ENCODE data around the gene MCM7. TPM values are rescaled to one million over a fixed set of nuclear protein-coding genes. Genes with fewer than 3 reads are reported as not detected.

Gene MCM7
- total and polyA plus RNA-seq, 2 of the 13 experiments (the other 11 are each of a cell fraction or from before 2014, with no cell fraction given), result 84.5 to 214 TPM

DNA sequence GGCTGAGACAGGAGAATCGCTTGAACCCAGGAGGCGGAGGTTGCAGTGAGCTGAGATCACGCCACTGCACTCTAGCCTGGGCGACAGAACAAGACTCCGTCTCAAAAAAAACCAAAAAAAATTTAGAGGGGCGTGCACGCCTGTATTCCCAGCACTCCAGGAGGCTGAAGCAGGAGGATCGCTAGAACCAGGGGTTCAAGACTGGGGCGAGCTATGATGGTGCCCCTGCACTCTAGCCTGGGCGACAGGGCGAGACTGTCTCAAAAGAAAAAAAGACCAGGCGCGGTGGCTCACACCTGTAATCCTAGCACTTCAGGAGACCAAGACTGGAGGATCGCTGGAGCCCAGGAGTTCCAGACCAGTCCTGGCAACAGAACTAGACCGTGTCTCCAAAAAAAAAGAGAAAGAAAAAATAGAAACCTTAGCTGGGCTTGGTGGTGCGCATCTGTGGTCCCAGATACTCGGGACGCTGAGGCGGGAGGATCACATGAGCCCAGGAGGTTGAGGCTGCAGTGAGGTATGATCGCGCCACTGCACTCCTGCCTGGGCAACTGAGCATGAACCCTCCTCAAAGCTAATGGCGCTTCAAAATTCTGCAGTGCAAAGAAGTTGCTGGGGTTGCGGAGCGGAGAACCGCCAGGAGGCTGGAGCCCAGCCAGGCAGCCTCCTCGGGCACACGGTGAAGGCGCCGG, 25.2 kb upstream of the MCM7 start (continued):
- TF ChIP-seq, protein P1, sequence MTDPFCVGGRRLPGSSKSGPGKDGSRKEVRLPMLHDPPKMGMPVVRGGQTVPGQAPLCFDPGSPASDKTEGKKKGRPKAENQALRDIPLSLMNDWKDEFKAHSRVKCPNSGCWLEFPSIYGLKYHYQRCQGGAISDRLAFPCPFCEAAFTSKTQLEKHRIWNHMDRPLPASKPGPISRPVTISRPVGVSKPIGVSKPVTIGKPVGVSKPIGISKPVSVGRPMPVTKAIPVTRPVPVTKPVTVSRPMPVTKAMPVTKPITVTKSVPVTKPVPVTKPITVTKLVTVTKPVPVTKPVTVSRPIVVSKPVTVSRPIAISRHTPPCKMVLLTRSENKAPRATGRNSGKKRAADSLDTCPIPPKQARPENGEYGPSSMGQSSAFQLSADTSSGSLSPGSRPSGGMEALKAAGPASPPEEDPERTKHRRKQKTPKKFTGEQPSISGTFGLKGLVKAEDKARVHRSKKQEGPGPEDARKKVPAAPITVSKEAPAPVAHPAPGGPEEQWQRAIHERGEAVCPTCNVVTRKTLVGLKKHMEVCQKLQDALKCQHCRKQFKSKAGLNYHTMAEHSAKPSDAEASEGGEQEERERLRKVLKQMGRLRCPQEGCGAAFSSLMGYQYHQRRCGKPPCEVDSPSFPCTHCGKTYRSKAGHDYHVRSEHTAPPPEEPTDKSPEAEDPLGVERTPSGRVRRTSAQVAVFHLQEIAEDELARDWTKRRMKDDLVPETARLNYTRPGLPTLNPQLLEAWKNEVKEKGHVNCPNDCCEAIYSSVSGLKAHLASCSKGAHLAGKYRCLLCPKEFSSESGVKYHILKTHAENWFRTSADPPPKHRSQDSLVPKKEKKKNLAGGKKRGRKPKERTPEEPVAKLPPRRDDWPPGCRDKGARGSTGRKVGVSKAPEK (CRISPR knock-in tag; IDR thresholded peaks at IDR 0.05; ENCODE audit: borderline replicate concordance), result 0 out of 2 replicates have a peak, but pooled peaks have one; percentile 34
- TF ChIP-seq, protein P2, sequence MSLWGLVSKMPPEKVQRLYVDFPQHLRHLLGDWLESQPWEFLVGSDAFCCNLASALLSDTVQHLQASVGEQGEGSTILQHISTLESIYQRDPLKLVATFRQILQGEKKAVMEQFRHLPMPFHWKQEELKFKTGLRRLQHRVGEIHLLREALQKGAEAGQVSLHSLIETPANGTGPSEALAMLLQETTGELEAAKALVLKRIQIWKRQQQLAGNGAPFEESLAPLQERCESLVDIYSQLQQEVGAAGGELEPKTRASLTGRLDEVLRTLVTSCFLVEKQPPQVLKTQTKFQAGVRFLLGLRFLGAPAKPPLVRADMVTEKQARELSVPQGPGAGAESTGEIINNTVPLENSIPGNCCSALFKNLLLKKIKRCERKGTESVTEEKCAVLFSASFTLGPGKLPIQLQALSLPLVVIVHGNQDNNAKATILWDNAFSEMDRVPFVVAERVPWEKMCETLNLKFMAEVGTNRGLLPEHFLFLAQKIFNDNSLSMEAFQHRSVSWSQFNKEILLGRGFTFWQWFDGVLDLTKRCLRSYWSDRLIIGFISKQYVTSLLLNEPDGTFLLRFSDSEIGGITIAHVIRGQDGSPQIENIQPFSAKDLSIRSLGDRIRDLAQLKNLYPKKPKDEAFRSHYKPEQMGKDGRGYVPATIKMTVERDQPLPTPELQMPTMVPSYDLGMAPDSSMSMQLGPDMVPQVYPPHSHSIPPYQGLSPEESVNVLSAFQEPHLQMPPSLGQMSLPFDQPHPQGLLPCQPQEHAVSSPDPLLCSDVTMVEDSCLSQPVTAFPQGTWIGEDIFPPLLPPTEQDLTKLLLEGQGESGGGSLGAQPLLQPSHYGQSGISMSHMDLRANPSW (CRISPR knock-in tag; IDR thresholded peaks at IDR 0.05; ENCODE audit: borderline replicate concordance), result 0 out of 2 replicates have a peak, but pooled peaks have one; percentile 20
- peak; percentile 93 for TF ChIP-seq ZNF629 (CRISPR knock-in tag; conservative IDR thresholded peaks at IDR 0.05)
- no peak for TF ChIP-seq NR2F6 (IDR thresholded peaks at IDR 0.05)
- peak; percentile 3; the same call in 1 of the 2 replicates for TF ChIP-seq NR2F6 (CRISPR knock-in tag; IDR thresholded peaks at IDR 0.05)
- TF ChIP-seq, protein P3, sequence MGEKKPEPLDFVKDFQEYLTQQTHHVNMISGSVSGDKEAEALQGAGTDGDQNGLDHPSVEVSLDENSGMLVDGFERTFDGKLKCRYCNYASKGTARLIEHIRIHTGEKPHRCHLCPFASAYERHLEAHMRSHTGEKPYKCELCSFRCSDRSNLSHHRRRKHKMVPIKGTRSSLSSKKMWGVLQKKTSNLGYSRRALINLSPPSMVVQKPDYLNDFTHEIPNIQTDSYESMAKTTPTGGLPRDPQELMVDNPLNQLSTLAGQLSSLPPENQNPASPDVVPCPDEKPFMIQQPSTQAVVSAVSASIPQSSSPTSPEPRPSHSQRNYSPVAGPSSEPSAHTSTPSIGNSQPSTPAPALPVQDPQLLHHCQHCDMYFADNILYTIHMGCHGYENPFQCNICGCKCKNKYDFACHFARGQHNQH (CRISPR knock-in tag; IDR thresholded peaks at IDR 0.05), result peak; percentile 40; the same call in 1 of the 2 replicates
- 0 out of 2 replicates have a peak, but pooled peaks have one; percentile 10 for TF ChIP-seq ZBTB38 (CRISPR knock-in tag; IDR thresholded peaks at IDR 0.05)
- TF ChIP-seq, protein P4, sequence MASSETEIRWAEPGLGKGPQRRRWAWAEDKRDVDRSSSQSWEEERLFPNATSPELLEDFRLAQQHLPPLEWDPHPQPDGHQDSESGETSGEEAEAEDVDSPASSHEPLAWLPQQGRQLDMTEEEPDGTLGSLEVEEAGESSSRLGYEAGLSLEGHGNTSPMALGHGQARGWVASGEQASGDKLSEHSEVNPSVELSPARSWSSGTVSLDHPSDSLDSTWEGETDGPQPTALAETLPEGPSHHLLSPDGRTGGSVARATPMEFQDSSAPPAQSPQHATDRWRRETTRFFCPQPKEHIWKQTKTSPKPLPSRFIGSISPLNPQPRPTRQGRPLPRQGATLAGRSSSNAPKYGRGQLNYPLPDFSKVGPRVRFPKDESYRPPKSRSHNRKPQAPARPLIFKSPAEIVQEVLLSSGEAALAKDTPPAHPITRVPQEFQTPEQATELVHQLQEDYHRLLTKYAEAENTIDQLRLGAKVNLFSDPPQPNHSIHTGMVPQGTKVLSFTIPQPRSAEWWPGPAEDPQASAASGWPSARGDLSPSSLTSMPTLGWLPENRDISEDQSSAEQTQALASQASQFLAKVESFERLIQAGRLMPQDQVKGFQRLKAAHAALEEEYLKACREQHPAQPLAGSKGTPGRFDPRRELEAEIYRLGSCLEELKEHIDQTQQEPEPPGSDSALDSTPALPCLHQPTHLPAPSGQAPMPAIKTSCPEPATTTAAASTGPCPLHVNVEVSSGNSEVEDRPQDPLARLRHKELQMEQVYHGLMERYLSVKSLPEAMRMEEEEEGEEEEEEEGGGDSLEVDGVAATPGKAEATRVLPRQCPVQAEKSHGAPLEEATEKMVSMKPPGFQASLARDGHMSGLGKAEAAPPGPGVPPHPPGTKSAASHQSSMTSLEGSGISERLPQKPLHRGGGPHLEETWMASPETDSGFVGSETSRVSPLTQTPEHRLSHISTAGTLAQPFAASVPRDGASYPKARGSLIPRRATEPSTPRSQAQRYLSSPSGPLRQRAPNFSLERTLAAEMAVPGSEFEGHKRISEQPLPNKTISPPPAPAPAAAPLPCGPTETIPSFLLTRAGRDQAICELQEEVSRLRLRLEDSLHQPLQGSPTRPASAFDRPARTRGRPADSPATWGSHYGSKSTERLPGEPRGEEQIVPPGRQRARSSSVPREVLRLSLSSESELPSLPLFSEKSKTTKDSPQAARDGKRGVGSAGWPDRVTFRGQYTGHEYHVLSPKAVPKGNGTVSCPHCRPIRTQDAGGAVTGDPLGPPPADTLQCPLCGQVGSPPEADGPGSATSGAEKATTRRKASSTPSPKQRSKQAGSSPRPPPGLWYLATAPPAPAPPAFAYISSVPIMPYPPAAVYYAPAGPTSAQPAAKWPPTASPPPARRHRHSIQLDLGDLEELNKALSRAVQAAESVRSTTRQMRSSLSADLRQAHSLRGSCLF (CRISPR knock-in tag; IDR thresholded peaks at IDR 0.05; ENCODE audit: borderline replicate concordance), result no peak
- TF ChIP-seq SIX4 (CRISPR knock-in tag; IDR thresholded peaks at IDR 0.05), result 0 out of 2 replicates have a peak, but pooled peaks have one; percentile 11
- peak; percentile 8; the same call in 1 of the 2 replicates for TF ChIP-seq ZNF768 (CRISPR knock-in tag; IDR thresholded peaks at IDR 0.05)
- peak; percentile 18; the same call in 1 of the 2 replicates for TF ChIP-seq RBAK (CRISPR knock-in tag; IDR thresholded peaks at IDR 0.05)
- TF ChIP-seq ZIK1 (CRISPR knock-in tag; IDR thresholded peaks at IDR 0.05; ENCODE audit: borderline replicate concordance, low read depth), result 0 out of 2 replicates have a peak, but pooled peaks have one; percentile 38
- no peak for TF ChIP-seq ZNF83 (CRISPR knock-in tag; IDR thresholded peaks at IDR 0.05; ENCODE audit: borderline replicate concordance)
- peak; percentile 46; the same call in 1 of the 2 replicates for TF ChIP-seq ZNF790 (CRISPR knock-in tag; IDR thresholded peaks at IDR 0.05; ENCODE audit: borderline replicate concordance)
- peak; percentile 72; the same call in 1 of the 2 replicates for TF ChIP-seq ZNF891 (CRISPR knock-in tag; IDR thresholded peaks at IDR 0.05)
- peak; percentile 50 for TF ChIP-seq AGO2 (optimal IDR thresholded peaks at IDR 0.05; ENCODE audit: low read depth, low read length)
- TF ChIP-seq RFX5 (IDR thresholded peaks at IDR 0.05; ENCODE audit: low read depth, low read length), result no peak

Data from HepG2 (cell line).